GM23248 (cell line): ENCODE results near the gene MPP4.

ENCODE experiments used
- EZH2 ChIP-seq: fragments of 200-600 bp; sonication (generic); IDR thresholded peaks from 2 replicates; pipeline ENCODE4 v1.6.1; 2018; ENCODE audit warnings: antibody characterized with exemption, mild to moderate bottlenecking; ENCODE audit not compliant: insufficient read depth, poor library complexity, severe bottlenecking
- EZH2phosphoT487 ChIP-seq: fragments of 200-600 bp; sonication (generic); IDR thresholded peaks from 2 replicates; pipeline ENCODE4 v1.6.1; 2018; ENCODE audit warnings: antibody characterized with exemption, moderate library complexity, mild to moderate bottlenecking, low read depth; ENCODE audit not compliant: insufficient read depth

- TF ChIP-seq EZH2phosphoT487 (no peak), EZH2 (no peak)
Measured at GRCh38 chr2:201678401-201678800, 20.0 kb downstream of the MPP4 start.
